CD14-positive monocyte (primary cell): ENCODE data around the gene ACSF2. TPM values are rescaled to one million over a fixed set of nuclear protein-coding genes. Genes with fewer than 3 reads are reported as not detected.

Experiments used
- DNase-seq, 3 donors: peaks; one replicate each; pipeline ENCODE4 v3.0.0-alpha.2; 2011 to 2022
- H2AFZ ChIP-seq: 2 replicates; pipeline ENCODE4 v1.6.0; 2012; ENCODE audit warnings: mild to moderate bottlenecking, low read depth, low read length, inconsistent platforms; ENCODE audit not compliant: insufficient read depth, poor library complexity, severe bottlenecking
- H3K27ac ChIP-seq, 2 donors: 1 replicate in 1 of 2; 2 replicates in 1 of 2; pipeline ENCODE4 v1.5.1; 2012 to 2013; ENCODE audit warnings: low read length in 2 of 2, control low read depth in 1 of 2, inconsistent platforms in 1 of 2, low read depth in 1 of 2, mild to moderate bottlenecking in 1 of 2
- H3K27me3 ChIP-seq, 2 donors: one replicate each; pipeline versions ENCODE4 v1.6.0 to v1.6.1; 2011 to 2013; ENCODE audit warnings: low read length in 2 of 2; ENCODE audit not compliant: control insufficient read depth in 2 of 2, insufficient read depth in 2 of 2
- H3K36me3 ChIP-seq, 2 donors: replicated peaks in 1 of 2; 1 replicate in 1 of 2; 2 replicates in 1 of 2; pipeline versions ENCODE4 v1.5.1 to v1.6.1; 2012 to 2013; ENCODE audit warnings: low read length in 2 of 2, control low read depth in 1 of 2, inconsistent platforms in 1 of 2, mild to moderate bottlenecking in 1 of 2; ENCODE audit not compliant: insufficient read depth in 2 of 2, control insufficient read depth in 1 of 2
- H3K4me1 ChIP-seq, 2 donors: 1 replicate in 1 of 2; 2 replicates in 1 of 2; pipeline versions ENCODE4 v1.5.1 to v1.6.1; 2012 to 2013; ENCODE audit warnings: low read length in 2 of 2, control low read depth in 1 of 2, inconsistent platforms in 1 of 2, mild to moderate bottlenecking in 1 of 2, moderate library complexity in 1 of 2; ENCODE audit not compliant: insufficient read depth in 2 of 2, control insufficient read depth in 1 of 2
- H3K4me2 ChIP-seq: replicated peaks from 2 replicates; pipeline ENCODE3; 2012; ENCODE audit warnings: low read length, moderate library complexity, mild to moderate bottlenecking; ENCODE audit not compliant: poor library complexity, severe bottlenecking; ENCODE audit errors: extremely low read depth
- H3K4me3 ChIP-seq, 3 experiments: fragments of 200-600 bp in 1 of 3; sonication (generic) in 1 of 3; replicated peaks in 1 of 3; 1 replicate in 2 of 3; 2 replicates in 1 of 3; pipeline ENCODE4 v1.5.1; 2011 to 2013; ENCODE audit warnings: low read length in 3 of 3, mild to moderate bottlenecking in 3 of 3, control low read depth in 2 of 3, low read depth in 2 of 3, inconsistent platforms in 1 of 3, moderate library complexity in 1 of 3
- H3K79me2 ChIP-seq: 2 replicates; pipeline ENCODE4 v1.6.0; 2012; ENCODE audit warnings: mild to moderate bottlenecking, control low read depth, inconsistent platforms, low read length, moderate library complexity; ENCODE audit not compliant: insufficient read depth
- H3K9ac ChIP-seq: 2 replicates; pipeline ENCODE4 v1.6.0; 2017; ENCODE audit warnings: low read length, mild to moderate bottlenecking; ENCODE audit not compliant: insufficient read depth, poor library complexity, severe bottlenecking
- H3K9me3 ChIP-seq, 2 donors: replicated peaks in 1 of 2; 1 replicate in 1 of 2; 2 replicates in 1 of 2; pipeline versions ENCODE4 v1.5.1 to v1.6.1; 2012 to 2013; ENCODE audit warnings: low read length in 2 of 2, control low read depth in 1 of 2; ENCODE audit not compliant: control insufficient read depth in 1 of 2, insufficient read depth in 1 of 2
- H4K20me1 ChIP-seq: 2 replicates; pipeline ENCODE4 v1.6.0; 2012; ENCODE audit warnings: mild to moderate bottlenecking, low read length, control low read depth, moderate library complexity; ENCODE audit not compliant: insufficient read depth
- H3K27ac Mint-ChIP-seq, 7 donors: one replicate each; pipeline ENCODE4 v1.8.0; 2020; ENCODE audit warnings: mild to moderate bottlenecking in 7 of 7, mixed read lengths in 7 of 7, moderate library complexity in 6 of 7, inconsistent platforms in 2 of 7
- H3K27me3 Mint-ChIP-seq, 3 donors: one replicate each; pipeline ENCODE4 v1.8.0; 2021 to 2022; ENCODE audit warnings: low read depth in 3 of 3, mild to moderate bottlenecking in 3 of 3, mixed read lengths in 3 of 3, moderate library complexity in 3 of 3, inconsistent platforms in 1 of 3
- H3K36me3 Mint-ChIP-seq, 2 donors: one replicate each; pipeline ENCODE4 v1.8.0; 2020; ENCODE audit warnings: mixed read lengths in 2 of 2, inconsistent platforms in 1 of 2, mild to moderate bottlenecking in 1 of 2
- H3K4me1 Mint-ChIP-seq: one replicate; pipeline ENCODE4 v1.8.0; 2020; ENCODE audit warnings: mild to moderate bottlenecking, mixed read lengths
- H3K4me3 Mint-ChIP-seq, 2 donors: one replicate each; pipeline ENCODE4 v1.8.0; 2020; ENCODE audit warnings: mild to moderate bottlenecking in 2 of 2, mixed read lengths in 2 of 2, moderate library complexity in 1 of 2
- H3K9me3 Mint-ChIP-seq, 7 donors: one replicate each; pipeline ENCODE4 v1.8.0; 2020 to 2022; ENCODE audit warnings: mixed read lengths in 7 of 7, mild to moderate bottlenecking in 6 of 7, moderate library complexity in 6 of 7, inconsistent platforms in 2 of 7
- CTCF ChIP-seq: fragments of 200-600 bp; IDR thresholded peaks from one replicate; pipeline ENCODE4 v1.8.0; 2022; ENCODE audit warnings: antibody characterized with exemption, mild to moderate bottlenecking
- WGBS: methylation state at CpG from one replicate; pipeline ENCODE4 v1.1.5; 2013; ENCODE audit warnings: missing lambda C conversion rate; ENCODE audit not compliant: insufficient coverage; 5-methylcytosine and 5-hydroxymethylcytosine counted together
- intact Hi-C, 2 donors: fragments of 100-400 bp; cut with micrococcal nuclease; formaldehyde crosslinking; loops; one replicate each; pipeline versions ENCODE4 v1.15.0 to v1.15.1; 2023
- polyA minus RNA-seq: library from RNA; depleted of rRNA, polyadenylated mRNA; stranded (reverse); fragments of >200 nt; gene quantifications from 2 replicates; pipeline ENCODE4 v1.2.3, GENCODE V29; 2012
- polyA plus RNA-seq, 3 donors: library from polyadenylated mRNA; depleted of rRNA in 1 of 3; unstranded in 2 of 3; stranded (reverse) in 1 of 3; fragments of 300-500 nt in 2 of 3; fragments of >200 nt in 1 of 3; fragmentation: Illumina TruSeq in 2 of 3; gene quantifications; 1 replicate in 2 of 3; 2 replicates in 1 of 3; pipeline ENCODE4 v1.2.3, GENCODE V29; 2012 to 2021
- total RNA-seq, 12 experiments: library from RNA in 1 of 12; stranded (reverse) in 1 of 12; fragments of 120-200 nt in 1 of 12; gene quantifications; one replicate each; pipeline ENCODE4 v1.2.4 and lab custom pipeline; 2013 to 2026; ENCODE audit warnings: mixed read lengths in 6 of 12, inconsistent platforms in 1 of 12

Gene ACSF2, protein sequence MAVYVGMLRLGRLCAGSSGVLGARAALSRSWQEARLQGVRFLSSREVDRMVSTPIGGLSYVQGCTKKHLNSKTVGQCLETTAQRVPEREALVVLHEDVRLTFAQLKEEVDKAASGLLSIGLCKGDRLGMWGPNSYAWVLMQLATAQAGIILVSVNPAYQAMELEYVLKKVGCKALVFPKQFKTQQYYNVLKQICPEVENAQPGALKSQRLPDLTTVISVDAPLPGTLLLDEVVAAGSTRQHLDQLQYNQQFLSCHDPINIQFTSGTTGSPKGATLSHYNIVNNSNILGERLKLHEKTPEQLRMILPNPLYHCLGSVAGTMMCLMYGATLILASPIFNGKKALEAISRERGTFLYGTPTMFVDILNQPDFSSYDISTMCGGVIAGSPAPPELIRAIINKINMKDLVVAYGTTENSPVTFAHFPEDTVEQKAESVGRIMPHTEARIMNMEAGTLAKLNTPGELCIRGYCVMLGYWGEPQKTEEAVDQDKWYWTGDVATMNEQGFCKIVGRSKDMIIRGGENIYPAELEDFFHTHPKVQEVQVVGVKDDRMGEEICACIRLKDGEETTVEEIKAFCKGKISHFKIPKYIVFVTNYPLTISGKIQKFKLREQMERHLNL
- total RNA-seq (2013) = 16.6 TPM
- 10 to 100 TPM in 1 of 3 donors, 1 to 10 TPM in 2; 2.8 to 24.4 (median 5.5) TPM for polyA plus RNA-seq
- polyA minus RNA-seq = 16.1 and 21.0 TPM in 2 replicates
- total RNA-seq (lab: John Stamatoyannopoulos, UW) = 2.7 to 12.7 (median 10.2) reads per million in 11 experiments

DNA sequence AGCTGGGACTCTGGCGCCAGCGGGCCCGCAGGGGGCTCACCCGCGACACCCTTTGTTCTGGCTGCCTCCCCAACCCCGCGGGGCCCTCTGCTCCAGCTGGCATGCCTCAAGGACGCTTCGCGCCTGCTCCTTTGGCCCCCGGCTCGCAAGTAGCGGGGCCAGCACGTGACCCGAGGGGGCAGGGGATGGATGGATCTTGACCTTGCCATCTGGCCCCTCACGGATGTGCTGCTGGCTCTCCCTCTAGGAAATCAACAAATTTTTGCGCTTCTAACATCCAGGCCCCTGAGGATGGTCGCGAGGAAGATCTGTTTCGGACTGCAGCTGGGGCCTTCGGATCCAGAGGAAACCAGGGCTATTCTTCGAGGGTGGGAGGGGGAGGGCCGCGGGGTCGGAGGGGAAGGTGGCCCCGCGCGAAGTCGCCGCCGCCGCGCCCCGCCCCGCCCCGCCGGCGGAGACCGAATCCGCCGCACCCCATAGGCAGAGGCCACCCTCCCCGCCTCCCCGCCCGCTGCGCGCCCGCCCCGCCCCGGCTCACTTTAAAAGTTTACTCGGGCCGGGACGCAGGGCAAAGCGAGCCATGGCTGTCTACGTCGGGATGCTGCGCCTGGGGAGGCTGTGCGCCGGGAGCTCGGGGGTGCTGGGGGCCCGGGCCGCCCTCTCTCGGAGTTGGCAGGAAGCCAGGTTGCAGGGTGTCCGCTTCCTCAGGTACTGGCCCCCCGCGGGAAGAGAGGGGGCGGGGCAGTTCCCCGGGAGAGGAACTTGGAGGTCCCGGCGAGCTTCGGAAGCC is at the start of gene ACSF2:
Gene ACSF2 (plus strand): TSS at position 537 of the 790 bp plus-strand sequence. CDS start 44 bp downstream, at position 581.
- peak within 1 kb of the TSS; percentile 23 to 53 for H3K27ac ChIP-seq
- H3K36me3 ChIP-seq = no peaks in the 10 kb centered on the region
- under 1% methylated on average over 59 of the region's 70 CpGs for WGBS
- peak within 1 kb of the TSS; percentile 62 for H3K9ac ChIP-seq
- peaks cover 48% of the 10 kb centered on the region for H3K4me1 Mint-ChIP-seq
- H3K4me2 ChIP-seq = peak within 1 kb of the TSS; percentile 90
- H3K4me3 Mint-ChIP-seq = peak within 1 kb of the TSS; percentile 80 to 92
- H3K9me3 ChIP-seq = no peaks in the 10 kb centered on the region
- peaks cover 14% of the 10 kb centered on the region for H3K79me2 ChIP-seq
- H4K20me1 ChIP-seq = no peaks in the 10 kb centered on the region
- H3K9me3 Mint-ChIP-seq = no peaks in the 10 kb centered on the region
- peak; percentile 37 to 39 (median 38) for DNase-seq
- peak within 1 kb of the TSS; percentile 59 to 83 (median 65) for H3K4me3 ChIP-seq
- peak within 1 kb of the TSS; percentile 96 for H2AFZ ChIP-seq
- no peaks in the 10 kb centered on the region for H3K27me3 ChIP-seq
- H3K27me3 Mint-ChIP-seq = peaks cover 0 to 5% (median 0%) of the 10 kb centered on the region in 3 donors
- peak within 1 kb of the TSS; percentile 45 to 83 (median 73) for H3K27ac Mint-ChIP-seq
- intact Hi-C loops = no loop called here
- TF ChIP-seq CTCF = no peak
- H3K36me3 Mint-ChIP-seq = no peaks in the 10 kb centered on the region
- peaks cover 48 to 52% of the 10 kb centered on the region in 2 donors for H3K4me1 ChIP-seq
